Hematopoietic multipotent progenitor cell (in vitro differentiated cells): ENCODE data around the gene PLA2G4B. TPM values are rescaled to one million over a fixed set of nuclear protein-coding genes. Genes with fewer than 3 reads are reported as not detected.

Source experiments
- small RNA-seq: library from RNA; depleted of rRNA; stranded (forward); fragments of <200 nt; gene quantifications from one replicate; pipeline ENCODE3, GENCODE V24; 2012
- total RNA-seq: library from RNA; depleted of rRNA; stranded (reverse); fragments of >200 nt; gene quantifications from one replicate; pipeline ENCODE4 v1.2.3, GENCODE V29; 2012

PLA2G4B gene
- total RNA-seq, 1 donor, result 1.6 TPM

Small RNA genes lying within 50 kb of the gene (small RNA-seq; reads per million reads assigned to genes)
- gene JMJD7-PLA2G4B, result not detected
- gene MIR4310, result not detected
- not detected for gene RNA5SP393

Other genes starting within 250 kb of the PLA2G4B start
- 23.4 TPM for gene MGA, start 178.4 kb upstream of the PLA2G4B start, total RNA-seq
- gene MAPKBP1, start 64.4 kb upstream of the PLA2G4B start, total RNA-seq, result 61.9 TPM
- 6.7 TPM for gene JMJD7, start 10.8 kb upstream of the PLA2G4B start, total RNA-seq
- under 0.01 TPM for gene SPTBN5, start 55.2 kb downstream of the PLA2G4B start, total RNA-seq
- gene EHD4, start 133.7 kb downstream of the PLA2G4B start, total RNA-seq, result 6.7 TPM
- gene PLA2G4E, start 182.2 kb downstream of the PLA2G4B start, total RNA-seq, result not detected